ENCODE results near the gene CTBP1. TPM values are rescaled to one million over a fixed set of nuclear protein-coding genes. Genes with fewer than 3 reads are reported as not detected.

Gene CTBP1
- total RNA-seq, 2 experiments from 2014 or later: 154 to 162 TPM

DNA sequence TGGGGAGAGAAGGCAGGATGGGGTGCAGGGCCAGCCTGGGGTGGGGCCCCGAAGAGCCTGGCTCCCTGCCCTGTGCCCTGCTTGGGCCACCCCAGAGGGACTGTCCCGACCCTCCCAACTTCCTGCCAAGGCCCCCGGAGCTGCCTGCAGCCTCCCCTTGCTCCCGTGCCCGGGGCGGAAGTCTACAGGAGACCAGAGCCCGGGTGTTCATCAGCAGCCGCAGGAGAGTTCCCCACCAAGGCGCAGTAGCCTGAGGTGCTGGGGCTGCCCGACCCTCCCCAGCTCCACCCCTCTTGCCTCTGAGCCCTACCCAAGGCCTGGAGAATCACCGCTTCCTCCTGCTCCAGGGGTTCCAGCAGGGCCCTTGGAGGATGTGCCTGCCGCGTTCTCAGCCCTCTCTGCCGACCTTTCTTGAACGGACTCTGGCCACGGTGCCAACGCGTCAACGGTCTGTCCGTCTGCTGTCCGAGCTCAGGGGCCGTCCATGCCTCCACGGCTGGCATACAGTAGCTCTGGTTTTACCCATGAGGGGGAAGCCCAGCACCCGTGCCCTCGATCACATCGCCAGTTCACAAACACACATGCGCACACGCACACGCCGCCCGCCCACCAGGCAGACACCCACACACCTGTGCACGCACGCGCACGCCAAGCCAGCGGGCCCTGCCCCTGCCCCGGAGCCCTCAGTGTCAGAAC lies 40.5 kb downstream of the CTBP1 start:
- peak overlapping the region; percentile 18 for H3K27ac Mint-ChIP-seq
- intact Hi-C loops (cut with micrococcal nuclease): no loop called here
- H3K36me3 Mint-ChIP-seq: peaks cover 2% of the 10 kb centered on the region
- no peak for DNase-seq
- no peaks in the 10 kb centered on the region for H3K9me3 Mint-ChIP-seq
- CTCF ChIA-PET: no interaction called here
- POLR2A ChIA-PET: no interaction called here
- peaks cover 11% of the 10 kb centered on the region for H3K4me1 Mint-ChIP-seq (ENCODE audit: low read depth)
- peak overlapping the region; percentile 5 for H3K4me3 Mint-ChIP-seq
- H3K27me3 Mint-ChIP-seq: no peaks in the 10 kb centered on the region

- no peaks in the 10 kb centered on the region for H3K9me3 Mint-ChIP-seq
- no peaks in the 10 kb centered on the region for H3K27me3 Mint-ChIP-seq
- H3K4me3 Mint-ChIP-seq: no peak overlapping the region
- H3K4me1 Mint-ChIP-seq (ENCODE audit: low read depth): peaks cover 16% of the 10 kb centered on the region
- intact Hi-C loops (cut with micrococcal nuclease): no loop called here
- ChIA-PET POLR2A (no interaction called here), CTCF (no interaction called here)
- H3K27ac Mint-ChIP-seq: no peak overlapping the region
- no peak for DNase-seq
- peaks cover 2% of the 10 kb centered on the region for H3K36me3 Mint-ChIP-seq
Observed at GRCh38 chr4:1207603-1208265, 41.2 kb downstream of the CTBP1 start.

- H3K4me3 Mint-ChIP-seq: no peak overlapping the region
- peaks cover 2% of the 10 kb centered on the region for H3K36me3 Mint-ChIP-seq
- no peaks in the 10 kb centered on the region for H3K27me3 Mint-ChIP-seq
- H3K9me3 Mint-ChIP-seq: no peaks in the 10 kb centered on the region
- peaks cover 19% of the 10 kb centered on the region for H3K4me1 Mint-ChIP-seq (ENCODE audit: low read depth)
- no peak for DNase-seq
- no peak overlapping the region for H3K27ac Mint-ChIP-seq
- POLR2A ChIA-PET: no interaction called here
- CTCF ChIA-PET: no interaction called here
- intact Hi-C loops (cut with micrococcal nuclease): no loop called here
Observed at GRCh38 chr4:1207157-1207470, 41.8 kb downstream of the CTBP1 start.

DNA sequence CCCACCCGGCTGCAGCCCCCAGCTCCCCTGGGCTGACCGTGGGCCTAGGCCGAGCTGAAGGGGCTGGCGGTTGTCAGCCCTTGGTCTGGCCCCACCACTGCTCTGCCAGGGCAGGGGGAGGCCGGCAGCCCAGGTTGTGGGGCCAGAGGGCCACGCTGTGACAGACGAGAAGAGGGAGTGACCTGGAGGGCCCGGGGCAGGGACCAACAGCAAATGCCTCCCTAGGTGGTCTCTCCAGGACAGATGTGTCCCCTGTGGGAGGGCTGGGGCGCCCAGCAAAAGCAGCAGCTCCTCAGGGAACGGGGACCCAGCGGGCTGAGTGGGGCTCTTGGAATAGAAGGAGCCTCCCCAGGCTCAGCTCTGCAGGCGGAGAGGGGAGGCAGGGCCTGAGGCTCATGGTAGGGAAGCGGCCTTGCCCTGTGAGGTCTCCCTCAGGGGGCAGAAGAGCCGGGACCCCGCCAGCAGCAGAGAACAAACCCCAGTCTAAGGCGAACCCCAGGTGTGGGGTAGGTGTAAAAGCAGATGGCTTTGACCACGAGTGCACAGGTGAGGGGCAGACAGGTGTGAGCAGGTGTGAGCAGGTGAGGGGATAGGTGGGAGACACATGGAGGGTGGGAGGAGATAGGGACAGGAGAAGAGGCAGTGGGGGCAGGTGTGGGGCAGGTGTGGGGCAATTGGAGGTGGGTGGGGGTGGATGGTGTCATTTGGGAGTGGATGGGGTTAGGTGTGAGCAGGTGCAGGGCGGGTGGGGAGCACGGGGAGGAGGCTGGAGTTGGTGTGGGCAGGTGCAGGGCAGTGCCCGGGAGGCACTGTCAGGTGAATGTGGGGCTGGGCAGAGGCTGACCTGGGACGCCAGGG lies 42.4 kb downstream of the CTBP1 start:
- intact Hi-C loops (cut with micrococcal nuclease): no loop called here
- DNase-seq: peak; percentile 7
- no peaks in the 10 kb centered on the region for H3K27me3 Mint-ChIP-seq
- H3K9me3 Mint-ChIP-seq: no peaks in the 10 kb centered on the region
- H3K4me1 Mint-ChIP-seq (ENCODE audit: low read depth): peaks cover 24% of the 10 kb centered on the region
- H3K4me3 Mint-ChIP-seq: no peak overlapping the region
- ChIA-PET POLR2A (no interaction called here), CTCF (no interaction called here)
- no peak overlapping the region for H3K27ac Mint-ChIP-seq
- H3K36me3 Mint-ChIP-seq: peaks cover 2% of the 10 kb centered on the region

DNA sequence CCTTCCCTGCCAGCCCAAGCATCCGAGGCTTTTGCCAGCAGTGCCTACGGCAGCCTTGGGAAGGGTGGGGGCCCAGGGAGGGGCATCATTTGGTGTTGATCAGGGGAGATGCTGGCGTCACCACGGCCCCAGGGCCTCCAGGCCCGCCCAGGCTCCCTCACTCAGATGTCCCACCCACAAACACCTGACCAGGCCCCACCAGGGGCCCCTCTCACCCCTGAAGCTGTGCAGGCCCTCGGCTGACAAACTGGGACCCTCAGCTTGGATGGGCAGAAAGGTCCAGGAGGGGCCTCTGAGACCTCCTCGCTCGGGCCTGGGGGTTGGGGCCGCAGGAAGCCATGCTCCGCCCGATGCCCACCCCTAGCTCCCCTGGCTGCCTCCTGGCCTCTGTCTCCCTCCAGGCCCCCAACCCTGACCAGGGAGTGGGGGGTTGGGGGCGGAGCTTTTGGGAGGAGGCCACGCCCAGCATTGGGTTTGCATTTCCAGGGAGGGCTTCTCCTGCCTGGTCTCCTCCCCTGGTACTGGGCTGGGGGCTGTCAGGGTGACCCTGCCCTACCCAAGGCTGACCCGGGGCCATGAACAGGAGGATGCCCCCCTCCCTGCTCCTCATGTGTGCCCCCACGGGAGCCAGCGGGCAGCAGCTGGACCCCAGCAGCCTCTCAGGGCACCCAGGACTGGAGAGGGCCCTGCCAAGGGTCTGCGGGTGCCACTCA lies 43.2 kb downstream of the CTBP1 start:
- no peaks in the 10 kb centered on the region for H3K27me3 Mint-ChIP-seq
- H3K27ac Mint-ChIP-seq: no peak overlapping the region
- intact Hi-C loops (cut with micrococcal nuclease): no loop called here
- ChIA-PET POLR2A (no interaction called here), CTCF (no interaction called here)
- no peaks in the 10 kb centered on the region for H3K9me3 Mint-ChIP-seq
- peaks cover 28% of the 10 kb centered on the region for H3K4me1 Mint-ChIP-seq (ENCODE audit: low read depth)
- H3K4me3 Mint-ChIP-seq: no peak overlapping the region
- no peaks in the 10 kb centered on the region for H3K36me3 Mint-ChIP-seq
- DNase-seq: peak; percentile 6

DNA sequence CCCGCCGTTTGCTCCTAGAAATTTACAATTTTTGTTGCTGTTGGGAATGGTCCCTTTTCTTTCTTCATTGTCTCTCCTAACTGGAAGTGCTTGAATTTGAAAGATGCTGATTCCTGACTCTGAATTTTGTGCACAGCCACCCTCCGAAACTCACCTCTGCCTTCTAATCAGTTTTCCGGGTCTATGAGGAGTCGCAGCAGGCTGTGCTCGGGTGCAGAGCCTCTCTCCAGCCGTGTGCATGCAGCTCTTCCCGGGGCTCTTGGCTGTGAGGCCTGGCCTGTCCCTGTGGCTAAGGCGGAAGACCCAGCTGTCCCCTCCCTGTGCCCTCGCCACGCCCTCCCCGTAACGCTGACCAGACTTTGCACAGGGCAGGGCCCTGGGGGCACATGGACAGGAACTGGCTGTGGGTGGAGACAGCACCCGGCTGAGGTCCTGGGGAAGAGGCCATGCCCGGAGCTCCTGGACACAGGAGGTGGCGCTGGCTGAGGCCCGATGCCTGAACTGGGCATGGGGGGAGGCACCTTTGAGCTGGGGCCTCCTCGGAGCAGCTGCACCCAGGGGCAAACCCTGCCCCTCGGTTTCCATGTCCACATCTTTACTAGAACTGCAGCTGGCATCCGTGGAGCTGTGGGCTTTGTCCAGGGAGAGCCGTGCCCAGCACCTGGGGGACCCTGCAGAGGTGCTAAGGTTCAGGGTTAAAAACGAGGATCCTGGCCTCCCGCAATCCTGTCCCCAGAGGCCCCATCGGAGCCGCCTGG lies 43.9 kb downstream of the CTBP1 start:
- CTCF ChIA-PET: no interaction called here
- POLR2A ChIA-PET: no interaction called here
- peaks cover 35% of the 10 kb centered on the region for H3K4me1 Mint-ChIP-seq (ENCODE audit: low read depth)
- H3K4me3 Mint-ChIP-seq: no peak overlapping the region
- no peaks in the 10 kb centered on the region for H3K27me3 Mint-ChIP-seq
- H3K27ac Mint-ChIP-seq: no peak overlapping the region
- H3K36me3 Mint-ChIP-seq: no peaks in the 10 kb centered on the region
- DNase-seq: peak; percentile 6
- intact Hi-C loops (cut with micrococcal nuclease): loop anchor here (5.0 kb wide), 1 partner anchor 62 kb away; no protein-coding TSS in a partner anchor
- H3K9me3 Mint-ChIP-seq: no peaks in the 10 kb centered on the region

DNA sequence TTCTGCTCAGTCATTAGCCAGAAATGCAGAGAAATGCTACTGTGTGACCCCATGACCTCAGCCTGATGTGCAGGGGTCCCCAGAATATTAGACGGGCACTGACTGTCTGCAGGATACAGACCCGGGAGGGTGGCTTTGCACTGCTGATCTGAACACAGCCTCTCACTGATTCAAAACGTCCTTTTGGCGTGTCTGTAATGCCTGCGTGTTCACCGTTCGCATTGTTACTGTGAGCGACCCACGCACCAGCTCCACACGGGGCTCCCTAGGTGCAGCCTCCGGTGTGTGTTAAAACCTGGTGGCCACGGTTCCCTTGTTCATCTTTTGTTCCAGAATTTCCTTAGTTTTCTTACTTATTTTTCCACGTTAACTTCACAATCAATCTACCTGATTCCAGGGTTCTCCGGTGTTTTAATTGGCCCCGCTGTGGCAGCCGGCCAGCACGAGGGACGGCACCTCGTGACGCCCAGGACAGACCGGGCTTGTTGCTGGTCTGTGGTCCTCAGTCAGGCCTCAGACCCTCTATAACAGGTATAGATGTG lies 44.6 kb downstream of the CTBP1 start:
- H3K27me3 Mint-ChIP-seq: no peaks in the 10 kb centered on the region
- H3K4me3 Mint-ChIP-seq: no peak overlapping the region
- POLR2A ChIA-PET: interaction anchor here (0.8 to 1.3 kb wide), 3 partner anchors 20 to 96 kb away, joined by 3 to 6 read pairs (median 3); partner anchors contain the start of gene CTBP1
- peak; percentile 7 for DNase-seq
- intact Hi-C loops (cut with micrococcal nuclease): loop anchor here (5.0 kb wide), 1 partner anchor 63 kb away; no protein-coding TSS in a partner anchor
- H3K27ac Mint-ChIP-seq: no peak overlapping the region
- H3K4me1 Mint-ChIP-seq (ENCODE audit: low read depth): peaks cover 36% of the 10 kb centered on the region
- H3K36me3 Mint-ChIP-seq: no peaks in the 10 kb centered on the region
- no peaks in the 10 kb centered on the region for H3K9me3 Mint-ChIP-seq
- CTCF ChIA-PET: interaction anchor here (2.2 to 3.5 kb wide), 2 partner anchors 37 to 64 kb away, joined by 13 to 14 read pairs; no protein-coding TSS in a partner anchor

GRCh38 chr4:1203026-1203616 lies 45.8 kb downstream of the CTBP1 start:
- no peak for DNase-seq

GRCh38 chr4:1202526-1203011 lies 46.4 kb downstream of the CTBP1 start:
- DNase-seq: no peak
- no peak overlapping the region for H3K4me3 Mint-ChIP-seq
- H3K9me3 Mint-ChIP-seq: no peaks in the 10 kb centered on the region
- H3K36me3 Mint-ChIP-seq: no peaks in the 10 kb centered on the region
- intact Hi-C loops (cut with micrococcal nuclease): loop anchor here (1.0 to 5.0 kb wide), 4 partner anchors 15 to 65 kb away; partner anchors contain the start of gene CTBP1
- CTCF ChIA-PET: interaction anchor here (2.2 to 3.5 kb wide), 2 partner anchors 35 to 66 kb away, joined by 13 to 14 read pairs; no protein-coding TSS in a partner anchor
- POLR2A ChIA-PET: interaction anchor here (1.3 to 2.2 kb wide), 6 partner anchors 18 to 66 kb away, joined by 3 to 8 read pairs (median 5); no protein-coding TSS in a partner anchor
- H3K27ac Mint-ChIP-seq: peak overlapping the region; percentile 97
- H3K4me1 Mint-ChIP-seq (ENCODE audit: low read depth): peaks cover 33% of the 10 kb centered on the region
- no peaks in the 10 kb centered on the region for H3K27me3 Mint-ChIP-seq

More at GRCh38 chr4:1203026-1203616, 45.8 kb downstream of the CTBP1 start:
- POLR2A ChIA-PET: interaction anchor here (0.6 to 2.2 kb wide), 6 partner anchors 11 to 97 kb away, joined by 3 to 8 read pairs (median 4); partner anchors contain the start of gene CTBP1
- peaks cover 33% of the 10 kb centered on the region for H3K4me1 Mint-ChIP-seq (ENCODE audit: low read depth)
- CTCF ChIA-PET: interaction anchor here (0.8 to 3.5 kb wide), 3 partner anchors 35 to 82 kb away, joined by 3 to 14 read pairs (median 13); no protein-coding TSS in a partner anchor
- intact Hi-C loops (cut with micrococcal nuclease): loop anchor here (5.0 kb wide), 1 partner anchor 64 kb away; no protein-coding TSS in a partner anchor
- H3K4me3 Mint-ChIP-seq: no peak overlapping the region
- no peaks in the 10 kb centered on the region for H3K27me3 Mint-ChIP-seq
- no peaks in the 10 kb centered on the region for H3K9me3 Mint-ChIP-seq
- no peaks in the 10 kb centered on the region for H3K36me3 Mint-ChIP-seq
- peak overlapping the region; percentile 97 for H3K27ac Mint-ChIP-seq

GRCh38 chr4:1201851-1202525 lies 46.9 kb downstream of the CTBP1 start:
- Mint-ChIP-seq H3K4me1 (ENCODE audit: low read depth) (peaks cover 33% of the 10 kb centered on the region), H3K36me3 (peaks cover 2% of the 10 kb centered on the region), H3K27ac (peak overlapping the region; percentile 97), H3K9me3 (no peaks in the 10 kb centered on the region), H3K27me3 (no peaks in the 10 kb centered on the region), H3K4me3 (peak overlapping the region; percentile 67)
- DNase-seq: peak; percentile 91
- intact Hi-C loops (cut with micrococcal nuclease): loop anchor here (1.0 to 5.0 kb wide), 6 partner anchors 15 to 323 kb away; partner anchors contain the start of gene CTBP1
- POLR2A ChIA-PET: interaction anchor here (0.6 to 2.2 kb wide), 10 partner anchors 18 to 66 kb away, joined by 3 to 8 read pairs (median 4); no protein-coding TSS in a partner anchor
- CTCF ChIA-PET: interaction anchor here (1.2 to 3.5 kb wide), 2 partner anchors 35 to 66 kb away, joined by 4 to 13 read pairs; no protein-coding TSS in a partner anchor
